Putamen (tissue), 1 donor: ENCODE measurements around the gene CHCHD3.

Experiments
- DNase-seq: peaks from one replicate; pipeline ENCODE4 v3.0.0-alpha.2; 2016; ENCODE audit warnings: low spot score

CHCHD3 gene

DNA sequence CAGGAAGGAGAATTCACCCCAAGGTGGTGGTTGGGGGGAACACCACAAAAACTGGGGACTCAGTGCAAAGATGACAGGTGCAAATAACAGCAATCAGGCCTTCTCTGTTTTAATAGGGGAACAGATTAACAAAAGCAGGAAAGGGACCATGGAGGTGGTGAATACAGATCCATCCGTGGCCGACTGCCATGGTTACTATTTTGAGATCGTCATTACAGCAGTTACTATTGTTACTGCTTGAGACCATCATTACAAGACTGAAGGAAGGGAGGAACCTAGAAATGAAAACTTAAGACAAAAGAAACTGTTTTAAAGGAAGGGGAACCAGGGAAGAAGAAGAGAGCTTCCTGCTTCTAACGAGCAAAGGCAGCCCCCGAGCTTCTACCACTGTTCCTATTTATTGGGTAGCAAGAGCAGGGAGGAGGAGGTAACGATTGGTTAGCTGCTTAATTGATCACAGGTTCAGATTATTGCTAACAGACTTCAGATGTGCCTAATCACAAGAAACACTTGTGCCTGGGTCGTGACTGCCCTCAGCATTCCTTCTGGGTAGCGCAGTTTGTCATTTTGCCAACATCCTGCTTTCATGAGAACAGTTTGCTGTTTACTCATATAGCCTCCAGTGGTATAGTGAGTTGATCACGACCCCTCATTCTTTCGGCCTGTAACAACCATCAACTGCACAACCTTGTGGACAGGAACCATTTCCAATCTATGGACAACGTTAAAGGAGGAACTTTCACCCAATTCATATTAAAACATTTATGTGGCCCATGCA lies 216.3 kb downstream of the CHCHD3 start:
- no peak for DNase-seq

DNA sequence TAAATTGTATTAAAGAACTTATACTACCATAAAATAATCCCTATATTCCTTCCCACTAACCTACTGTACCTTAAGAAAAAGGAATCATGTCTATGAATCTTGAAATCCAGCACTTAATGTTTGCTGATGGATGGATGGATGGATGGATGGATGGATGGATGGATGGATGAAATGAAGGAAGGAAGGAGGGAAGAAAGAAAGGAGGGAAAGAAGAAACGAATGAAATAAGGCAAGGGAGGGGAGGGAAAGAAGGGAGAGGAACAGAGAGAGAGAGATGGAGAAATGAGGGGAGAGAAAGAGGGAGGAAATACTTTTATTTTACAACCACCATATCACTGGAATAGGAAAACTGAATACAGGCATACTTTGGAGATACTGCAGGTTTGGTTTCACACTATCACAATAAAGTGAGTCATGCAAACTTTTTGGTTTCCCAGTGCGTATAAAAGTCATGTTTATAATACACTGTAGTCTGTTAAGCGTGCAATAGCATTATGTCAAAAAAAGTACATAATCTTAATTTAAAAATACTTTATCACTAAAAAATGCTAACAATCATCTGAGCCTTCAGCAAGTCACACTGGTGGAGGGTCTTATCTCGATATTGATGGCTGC lies 219.8 kb downstream of the CHCHD3 start:
- no peak for DNase-seq

DNA sequence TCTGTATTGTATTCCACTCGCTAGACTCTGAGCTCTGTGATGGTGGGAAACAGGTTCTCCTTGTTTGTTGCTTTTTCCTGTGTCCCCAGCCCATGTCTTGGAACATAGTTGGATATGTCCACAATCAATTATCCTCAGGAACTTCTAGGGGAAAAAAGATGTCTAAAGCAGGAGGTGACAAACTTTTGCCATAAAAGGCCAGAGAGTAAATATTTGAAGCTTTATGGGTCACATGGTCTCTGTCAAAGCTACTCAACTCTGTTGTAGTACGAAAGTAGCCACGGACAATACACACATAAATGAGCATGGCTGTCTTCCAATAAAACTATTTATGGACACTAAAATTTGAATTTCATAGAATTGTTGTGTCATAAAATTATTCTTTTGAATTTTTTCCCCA lies 220.5 kb downstream of the CHCHD3 start:
- DNase-seq, result no peak

DNA sequence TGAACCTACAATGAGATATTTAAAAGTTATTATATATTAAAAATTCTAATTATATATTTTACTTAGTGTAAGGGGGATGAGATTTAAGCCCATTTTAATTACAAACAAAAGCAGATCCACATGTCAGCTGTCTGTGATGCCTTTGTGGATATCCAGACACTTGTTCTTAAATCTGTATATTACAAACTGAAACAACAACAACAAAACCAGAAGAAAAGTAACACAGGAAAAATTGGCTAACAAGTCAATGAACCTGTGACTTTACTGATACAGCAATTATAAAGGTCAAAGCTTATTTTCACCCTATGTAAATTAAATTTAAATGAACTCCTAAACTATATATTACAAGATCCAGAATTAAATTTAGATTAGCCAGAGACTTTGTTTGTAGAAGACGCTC lies 222.7 kb downstream of the CHCHD3 start:
- DNase-seq, result no peak

DNA sequence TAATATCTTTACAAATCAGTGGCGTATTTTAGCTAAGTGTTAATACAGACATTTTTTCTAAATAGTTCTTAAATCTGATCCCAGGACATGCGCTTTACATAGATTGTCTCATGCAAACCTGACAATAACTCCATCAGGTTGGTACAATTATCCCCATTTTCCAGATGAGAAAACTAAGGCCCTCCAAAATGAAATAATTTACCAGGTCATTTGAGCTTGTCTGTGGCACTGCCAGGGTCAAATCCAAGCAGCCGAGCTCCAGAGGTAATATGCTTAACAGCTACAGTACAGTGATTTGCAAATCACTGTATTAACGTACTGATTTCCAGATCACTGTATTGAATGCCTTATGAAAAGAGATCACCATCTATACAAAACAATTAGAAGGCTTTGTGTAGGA lies 223.1 kb downstream of the CHCHD3 start:
- DNase-seq, result no peak

DNA sequence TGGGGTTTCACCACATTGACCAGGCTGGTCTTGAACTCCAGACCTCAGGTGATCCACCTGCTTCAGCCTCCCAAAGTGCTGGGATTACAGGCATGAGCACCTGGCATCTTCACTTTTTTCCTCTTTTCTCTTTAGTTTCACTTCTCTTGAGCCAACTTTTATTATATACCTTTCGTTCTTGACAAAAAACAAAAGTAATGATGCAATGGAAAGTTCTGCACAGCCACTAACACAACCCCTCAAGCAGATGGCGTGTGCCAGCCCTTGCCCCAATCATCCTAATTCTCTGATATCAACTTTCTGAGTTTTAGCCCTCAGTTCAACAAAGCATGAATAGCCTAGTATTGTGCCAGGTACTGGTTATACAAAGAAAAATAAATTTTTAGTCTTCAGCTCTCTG lies 223.6 kb downstream of the CHCHD3 start:
- DNase-seq, result no peak

DNA sequence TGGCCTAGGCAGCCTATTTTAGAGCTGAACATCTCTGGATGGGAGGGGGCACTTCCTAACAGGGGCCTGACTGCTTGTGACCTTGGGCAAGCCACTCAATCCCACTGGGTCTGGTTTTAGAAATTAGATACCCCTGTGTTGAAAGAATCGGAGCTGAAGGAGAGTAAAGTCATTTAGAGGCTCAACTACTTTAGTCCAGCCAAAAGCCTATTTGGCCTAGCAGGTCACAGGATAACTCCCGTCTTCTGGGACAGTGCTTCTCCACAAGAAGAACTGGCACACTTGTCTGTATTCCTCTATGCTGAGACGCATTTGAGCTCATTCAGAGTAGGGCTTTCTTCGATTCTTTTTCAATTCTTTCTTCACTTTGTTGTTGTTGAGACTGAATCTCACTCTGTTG lies 224.2 kb downstream of the CHCHD3 start:
- DNase-seq, result no peak

DNA sequence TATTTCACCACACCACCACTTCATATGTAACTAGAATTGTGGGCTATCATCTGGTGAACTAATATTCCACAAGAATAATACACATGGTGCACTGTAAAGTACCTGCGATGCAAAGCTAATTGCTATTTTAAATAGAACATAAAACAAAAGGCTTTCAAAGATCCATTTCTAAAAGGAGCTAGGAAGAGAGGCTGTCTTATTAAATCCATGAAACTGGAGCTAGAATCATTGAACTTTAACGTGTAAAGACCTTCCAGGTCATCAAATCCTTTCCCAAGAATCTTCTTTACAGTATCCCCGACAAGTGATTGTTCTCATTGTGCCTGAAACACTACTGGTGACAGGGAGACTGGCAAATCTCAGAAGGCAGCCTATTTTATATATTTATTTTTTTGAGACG lies 224.9 kb downstream of the CHCHD3 start:
- no peak for DNase-seq

DNA sequence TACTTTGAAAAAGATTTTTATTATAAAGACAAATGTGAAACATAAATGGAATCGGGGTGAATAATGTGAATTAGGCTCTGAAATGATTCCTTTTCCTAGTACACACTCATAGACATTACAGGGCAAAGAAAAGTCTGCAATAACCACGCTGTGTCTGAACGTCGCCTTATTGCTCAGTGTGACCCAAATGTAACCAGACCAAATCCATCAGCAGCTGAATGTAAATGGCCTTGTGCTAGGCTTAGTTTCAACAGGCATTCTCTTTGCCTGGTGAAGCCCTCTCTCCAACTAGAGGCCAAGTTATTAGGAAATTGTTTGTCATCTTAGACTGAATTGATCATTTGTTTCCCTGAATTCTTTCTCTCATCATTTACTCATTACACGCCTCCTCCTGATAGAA lies 225.5 kb downstream of the CHCHD3 start:
- no peak for DNase-seq

DNA sequence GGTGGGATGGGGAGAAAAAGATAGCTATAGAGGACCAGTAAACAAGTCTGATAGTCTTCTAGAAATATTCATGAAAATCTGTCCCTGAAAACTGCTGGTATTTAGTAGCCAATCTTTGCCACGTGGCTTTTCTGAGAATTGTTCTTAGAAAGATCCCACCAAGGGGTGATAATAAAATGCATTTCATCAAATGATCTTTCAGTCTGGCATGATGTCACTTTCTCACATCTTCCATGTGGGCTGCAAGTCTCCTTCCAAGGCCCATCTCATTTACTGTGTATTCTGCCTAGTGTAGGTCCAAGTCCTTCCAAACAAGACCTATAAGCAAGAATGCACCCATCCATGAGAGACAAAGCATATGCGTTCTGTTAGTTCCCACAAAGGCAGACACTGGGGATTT lies 226.0 kb downstream of the CHCHD3 start:
- no peak for DNase-seq

DNA sequence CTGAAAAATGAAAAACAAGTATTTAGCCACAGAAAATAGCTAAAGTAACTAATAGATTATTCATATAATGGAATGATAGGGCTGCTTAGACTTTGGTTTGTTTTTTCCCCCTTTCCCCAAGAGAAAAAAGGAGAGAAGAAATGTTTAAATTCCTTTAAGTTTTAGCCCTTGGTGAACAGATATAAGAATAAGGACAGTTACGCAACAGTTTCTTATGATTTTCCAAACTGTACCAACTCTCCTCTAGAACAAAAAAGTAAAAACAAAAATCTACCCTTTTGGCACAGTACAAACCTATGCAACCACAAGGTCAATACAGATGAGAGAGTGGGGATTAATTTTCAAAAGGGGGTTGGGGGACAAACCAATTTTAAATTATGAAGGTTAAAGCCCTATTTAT lies 227.7 kb downstream of the CHCHD3 start:
- DNase-seq, result no peak

DNA sequence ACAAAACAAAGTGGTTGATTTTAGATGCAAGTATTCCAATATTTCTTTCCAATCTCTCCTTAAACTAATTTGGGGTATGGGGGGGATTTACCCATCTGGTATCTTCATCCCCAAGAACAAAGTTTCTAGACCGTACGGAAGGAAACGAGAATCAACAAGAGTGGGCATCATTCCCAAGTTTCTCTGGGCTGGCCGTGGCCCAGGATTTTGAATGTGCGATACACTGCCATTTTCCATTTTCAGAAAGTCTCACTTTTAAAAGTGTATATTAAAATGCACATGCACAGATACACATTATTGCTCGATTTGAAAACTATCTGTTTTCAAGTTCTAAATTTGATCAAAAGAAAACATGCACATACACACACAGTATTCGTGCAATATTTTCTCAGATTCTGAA lies 234.5 kb downstream of the CHCHD3 start:
- no peak for DNase-seq

DNA sequence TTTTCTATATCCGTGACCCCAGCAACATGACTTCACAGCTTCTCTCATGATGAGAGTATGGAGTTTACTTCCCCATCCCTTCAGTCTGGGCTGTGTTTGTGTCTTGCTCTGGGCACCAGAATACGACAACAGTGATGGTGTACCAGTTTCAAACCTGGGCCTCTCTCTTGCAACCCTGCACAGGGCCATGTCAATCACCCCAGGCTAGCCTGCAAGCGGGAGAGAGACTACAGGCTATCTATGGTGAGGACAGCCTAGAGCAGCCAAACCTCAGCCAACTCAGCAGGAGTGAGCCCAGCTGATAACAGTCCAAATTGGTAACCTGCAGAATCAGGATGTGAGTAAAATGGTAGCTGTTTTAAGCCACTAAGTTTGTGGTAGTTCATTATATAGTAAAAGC lies 235.8 kb downstream of the CHCHD3 start:
- no peak for DNase-seq

DNA sequence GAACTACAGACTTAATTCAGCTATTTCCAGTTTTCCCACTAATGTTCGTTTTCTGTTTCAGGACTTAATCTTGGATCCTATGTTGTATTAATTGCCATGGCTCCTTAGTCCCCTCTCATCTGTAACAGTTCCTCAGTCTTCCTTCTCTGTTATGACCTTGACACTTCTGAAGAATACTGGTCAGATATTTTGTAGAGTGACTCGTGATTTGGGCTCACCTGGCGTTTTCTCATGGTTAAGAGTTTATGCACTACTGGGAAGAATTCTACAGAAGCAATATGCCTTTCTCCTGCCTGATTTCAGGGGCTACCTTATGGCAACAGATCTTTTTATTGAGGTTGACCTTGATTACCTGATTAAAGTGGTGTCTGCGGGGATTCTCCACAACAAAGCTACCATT lies 239.4 kb downstream of the CHCHD3 start:
- no peak for DNase-seq

DNA sequence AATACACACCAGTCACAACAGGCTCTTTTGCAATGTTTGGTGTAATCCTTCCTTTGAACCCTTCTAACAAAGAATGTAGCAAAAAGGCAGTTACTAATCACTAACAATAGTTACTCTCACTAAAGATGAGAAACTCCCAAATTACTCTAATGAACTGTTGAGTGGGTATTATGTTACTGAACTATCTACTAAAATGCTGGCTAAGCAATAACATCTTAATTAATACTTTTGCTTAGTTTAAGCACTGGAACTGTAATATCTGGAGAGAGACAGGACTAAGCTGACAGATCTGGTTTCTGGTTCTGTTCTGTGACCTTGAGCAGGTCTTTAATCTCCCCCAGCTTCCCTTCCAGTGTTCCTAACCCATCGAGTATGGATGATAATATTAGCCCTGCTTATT lies 241.7 kb downstream of the CHCHD3 start:
- DNase-seq, result no peak

DNA sequence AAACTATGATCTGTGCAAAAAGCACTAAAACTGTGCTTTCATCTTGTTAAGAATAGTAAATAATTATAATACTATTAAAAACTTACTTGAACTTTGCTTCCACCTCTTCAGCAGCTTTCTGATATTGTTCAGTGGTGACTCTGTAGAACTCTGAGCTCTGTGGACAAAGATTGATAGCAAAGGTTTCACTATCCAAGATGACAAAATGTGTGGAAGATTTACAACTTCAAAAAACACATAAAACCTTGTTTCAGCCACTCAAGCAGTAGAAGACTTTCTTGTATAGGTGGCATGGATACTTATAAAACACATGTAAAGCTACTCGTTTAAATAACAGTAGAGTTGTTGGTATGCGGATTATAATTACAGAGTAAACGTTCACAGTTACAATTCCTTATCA lies 243.6 kb downstream of the CHCHD3 start:
- no peak for DNase-seq

DNA sequence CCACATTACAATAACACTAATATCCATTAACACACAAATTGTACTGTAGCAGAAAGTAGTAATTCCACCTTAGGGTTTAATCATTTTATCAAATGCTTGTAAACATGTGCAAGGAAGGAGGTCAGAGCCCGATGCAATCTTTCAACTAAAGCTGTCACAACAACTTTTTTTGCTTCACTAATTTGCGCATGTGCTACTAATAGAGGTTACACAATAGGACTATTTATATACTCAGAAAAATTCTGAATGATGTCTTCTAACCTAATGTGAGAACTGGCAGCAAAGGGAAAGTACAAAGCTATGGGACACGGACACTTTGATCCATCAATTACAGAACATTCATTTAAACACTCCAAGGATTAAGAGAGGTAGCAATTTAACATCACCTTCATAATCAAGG lies 244.4 kb downstream of the CHCHD3 start:
- DNase-seq, result no peak

DNA sequence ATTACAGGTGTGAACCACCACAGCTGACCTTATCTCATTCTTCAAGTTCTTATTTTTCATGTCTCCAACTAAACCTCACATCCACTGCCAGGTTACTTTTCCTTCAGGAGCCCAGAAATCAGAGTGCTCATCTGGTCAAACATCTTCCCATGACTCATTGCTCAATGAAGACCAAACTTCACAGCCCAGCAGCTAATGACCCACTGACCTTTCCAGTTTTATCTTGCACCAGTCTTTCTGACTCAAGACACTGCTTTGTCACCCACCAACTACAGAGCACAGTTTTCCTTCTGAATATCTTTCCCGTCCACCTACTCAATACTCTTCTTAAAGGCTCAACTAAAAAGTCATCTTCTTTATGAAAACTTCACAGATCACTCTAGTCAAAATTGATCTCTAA lies 245.1 kb downstream of the CHCHD3 start:
- no peak for DNase-seq

DNA sequence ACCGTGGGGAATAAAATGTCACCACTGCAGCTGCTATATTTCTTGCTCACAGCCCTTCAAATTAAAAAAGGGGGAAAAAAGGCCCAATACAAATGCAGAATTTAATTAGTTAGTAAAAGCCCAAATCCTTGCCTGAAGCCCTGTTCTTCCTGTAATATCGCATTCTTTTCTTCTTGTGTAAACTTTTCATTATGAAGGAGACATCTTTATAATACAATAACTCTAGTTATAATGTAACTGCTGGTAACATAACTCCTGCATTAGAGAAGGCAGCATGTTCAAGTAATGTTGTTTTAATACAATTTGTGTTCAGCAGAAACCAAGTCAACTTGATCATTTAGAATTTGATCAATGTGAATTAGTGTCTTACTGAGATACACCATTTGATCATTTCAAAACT lies 250.9 kb downstream of the CHCHD3 start:
- no peak for DNase-seq

DNA sequence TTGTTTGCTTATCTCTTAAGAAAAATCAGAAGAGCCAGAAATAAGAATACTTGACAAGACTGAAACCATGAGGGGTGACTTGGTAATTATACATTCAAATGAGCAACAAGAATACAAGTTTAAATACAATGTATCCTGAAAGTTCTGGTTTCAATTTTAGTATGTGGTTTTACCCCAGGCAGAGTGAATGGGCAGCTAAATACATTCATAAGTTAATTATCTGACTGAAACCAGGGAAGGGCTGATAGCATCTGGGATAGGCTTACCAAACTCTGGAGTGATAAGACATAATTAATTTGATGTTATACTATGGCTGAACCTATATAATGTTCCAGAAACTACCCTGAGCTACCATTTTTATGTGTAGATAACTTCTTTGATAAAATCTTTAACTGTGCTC lies 253.4 kb downstream of the CHCHD3 start:
- DNase-seq, result no peak

DNA sequence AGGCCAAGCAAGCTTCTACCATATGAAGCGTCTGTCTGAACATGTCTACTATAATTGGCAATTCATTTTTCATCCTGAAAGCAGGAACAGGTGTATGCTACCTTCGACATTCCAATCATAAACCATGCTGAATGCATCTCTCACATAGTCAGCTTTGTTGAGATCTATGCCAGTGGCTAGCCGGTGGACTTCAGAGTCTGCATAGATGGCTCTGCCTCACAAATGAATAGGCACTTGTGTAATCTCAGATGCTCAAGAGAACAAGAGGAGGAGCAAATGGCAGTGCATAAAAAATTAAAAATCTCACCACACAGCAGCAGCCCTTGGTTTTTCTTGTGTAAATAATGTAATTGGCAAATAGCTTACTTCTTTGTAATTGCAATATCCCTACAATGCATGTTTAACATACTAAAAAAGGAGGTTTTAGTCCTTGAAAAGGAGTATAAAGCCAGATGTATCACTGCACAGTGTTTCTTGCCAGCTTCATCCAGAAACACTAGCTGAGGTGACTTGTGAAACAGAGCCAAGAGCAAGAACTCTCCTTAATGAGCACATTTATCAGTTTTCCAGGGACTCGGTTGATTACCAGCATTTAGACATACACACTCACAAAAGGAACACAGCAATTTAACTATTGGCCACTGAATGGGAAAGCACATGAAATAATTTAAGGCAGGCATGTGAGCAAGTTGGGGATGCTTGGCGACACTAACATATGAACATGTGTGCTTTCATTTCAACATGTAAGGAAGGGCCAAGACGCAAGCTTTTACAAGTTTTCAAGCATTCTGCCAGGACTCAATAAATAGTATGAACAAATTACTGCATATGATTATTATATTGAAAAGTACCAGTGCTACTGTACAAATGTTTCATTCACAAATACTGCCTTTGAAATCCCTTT lies 255.7 kb downstream of the CHCHD3 start:
- peak; percentile 35 for DNase-seq

DNA sequence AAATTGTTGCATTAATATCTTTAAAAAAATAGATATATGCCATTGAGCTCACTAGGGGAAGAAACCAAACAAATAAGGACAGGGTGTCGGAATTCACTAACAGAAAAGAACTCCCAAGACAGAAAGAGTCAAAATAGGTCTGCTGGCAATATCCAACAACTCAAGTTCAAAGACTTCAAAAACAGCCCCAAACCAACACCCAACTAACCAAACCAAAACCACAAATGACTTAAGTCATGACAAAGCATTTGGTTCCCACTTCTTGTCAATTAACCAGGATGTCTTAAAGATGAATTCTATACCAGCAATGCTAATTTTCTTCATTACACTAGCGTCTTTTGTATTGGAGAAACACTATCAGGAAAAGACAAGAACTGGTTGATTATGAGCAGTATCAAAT lies 256.7 kb downstream of the CHCHD3 start:
- no peak for DNase-seq

DNA sequence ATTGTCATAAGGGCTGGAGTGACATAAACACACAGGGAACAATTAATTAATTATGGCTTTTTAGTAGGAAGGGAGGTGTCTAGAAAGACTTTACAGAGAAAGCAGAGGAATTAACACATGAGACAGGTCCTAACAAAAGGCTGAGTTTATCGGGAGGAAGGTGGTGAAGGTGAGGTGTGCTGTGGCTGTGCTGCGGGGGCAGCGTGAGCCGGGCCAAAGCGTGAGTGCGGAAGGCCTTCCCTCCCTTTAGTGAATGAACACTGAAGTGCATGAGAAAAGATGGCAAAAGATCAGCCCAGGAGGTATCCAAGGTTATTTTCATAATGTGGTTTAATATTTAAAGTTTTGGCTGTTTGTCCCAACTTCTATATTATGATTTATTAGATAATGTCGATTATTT lies 262.2 kb downstream of the CHCHD3 start:
- DNase-seq, result no peak
